SU-DHL-6 (cell line): ENCODE results near the gene PDGFA.

Experiments
- H2AFZ ChIP-seq: fragments of 200-600 bp; sonication (generic); 2 replicates; pipeline ENCODE4 v1.6.1; 2014; ENCODE audit warnings: low read depth, mild to moderate bottlenecking, moderate library complexity, mixed read lengths, antibody characterized with exemption, low read length; ENCODE audit not compliant: severe bottlenecking
- H3F3A ChIP-seq: fragments of 200-600 bp; shearing (Covaris generic); 2 replicates; pipeline ENCODE4 v1.6.0; 2016; ENCODE audit warnings: antibody characterized with exemption, mild to moderate bottlenecking; ENCODE audit not compliant: insufficient read depth
- H3K27ac ChIP-seq: fragments of 200-600 bp; sonication (generic); 2 replicates; pipeline ENCODE4 v1.5.1; 2016; ENCODE audit warnings: low read depth, mild to moderate bottlenecking, low read length, moderate library complexity, mixed read lengths
- H3K27me3 ChIP-seq: fragments of 200-600 bp; sonication (generic), shearing (Covaris generic); 2 replicates; pipeline ENCODE4 v1.6.0; 2014; ENCODE audit warnings: mild to moderate bottlenecking, low read length
- H3K36me3 ChIP-seq: fragments of 200-600 bp; sonication (generic); 2 replicates; pipeline ENCODE4 v1.6.1; 2014; ENCODE audit warnings: mild to moderate bottlenecking, low read length, mixed read lengths
- H3K4me2 ChIP-seq: fragments of 300-600, 200-600 bp; shearing (Covaris generic), sonication (generic); 2 replicates; pipeline ENCODE4 v1.6.0; 2014; ENCODE audit warnings: low read length, low read depth, mild to moderate bottlenecking; ENCODE audit not compliant: poor library complexity, severe bottlenecking
- H3K4me3 ChIP-seq: fragments of 200-600 bp; sonication (generic); 2 replicates; pipeline ENCODE4 v1.5.1; 2014; ENCODE audit warnings: antibody characterized with exemption, low read length, mild to moderate bottlenecking, mixed read lengths; ENCODE audit not compliant: insufficient read depth, poor library complexity, severe bottlenecking
- H3K79me2 ChIP-seq: fragments of 200-600 bp; sonication (generic); 2 replicates; pipeline ENCODE4 v1.6.1; 2014; ENCODE audit warnings: mild to moderate bottlenecking, low read length, moderate library complexity; ENCODE audit not compliant: insufficient read depth
- H3K9ac ChIP-seq: fragments of 200-600 bp; sonication (generic); 2 replicates; pipeline ENCODE4 v1.7.0; 2014; ENCODE audit warnings: mild to moderate bottlenecking, low read length
- H3K9me2 ChIP-seq: fragments of 200-600 bp; sonication (generic); replicated peaks from 2 replicates; pipeline ENCODE4 v1.6.1; 2014; ENCODE audit warnings: low read length; ENCODE audit not compliant: insufficient read depth
- H3K9me3 ChIP-seq: fragments of 200-600 bp; sonication (generic); 2 replicates; pipeline ENCODE4 v1.6.1; 2014; ENCODE audit warnings: low read length, mixed read lengths; ENCODE audit not compliant: insufficient read depth
- H4K20me1 ChIP-seq: fragments of 200-600 bp; sonication (generic); 2 replicates; pipeline ENCODE4 v1.6.1; 2014; ENCODE audit warnings: low read depth, mild to moderate bottlenecking, antibody characterized with exemption, low read length, moderate library complexity, mixed read lengths
- CTCF ChIP-seq: fragments of 200-600 bp; sonication (generic); IDR thresholded peaks from one replicate; pipeline ENCODE4 v1.5.1; 2017; ENCODE audit warnings: antibody characterized with exemption, mild to moderate bottlenecking, low read length, moderate library complexity; ENCODE audit not compliant: insufficient read depth, poor library complexity, severe bottlenecking
- EZH2phosphoT487 ChIP-seq: fragments of 200-600 bp; sonication (generic), shearing (Covaris generic); conservative IDR thresholded peaks from 2 replicates; pipeline ENCODE4 v1.6.1; 2018; ENCODE audit warnings: mild to moderate bottlenecking, antibody characterized with exemption, low read length, moderate library complexity, mixed read lengths

PDGFA gene

GRCh38 chr7:556837-557557 is 37.4 kb upstream of the PDGFA start:
- H3K27ac ChIP-seq, result no peak overlapping the region
- H3K4me3 ChIP-seq, result no peak overlapping the region
- no peak for TF ChIP-seq CTCF
- TF ChIP-seq EZH2phosphoT487, result no peak
- H2AFZ ChIP-seq, result no peak overlapping the region
- H3K9me2 ChIP-seq, result no peaks in the 10 kb centered on the region
- H3F3A ChIP-seq, result no peaks in the 10 kb centered on the region
- H3K9ac ChIP-seq, result no peak overlapping the region
- no peaks in the 10 kb centered on the region for H3K9me3 ChIP-seq
- no peaks in the 10 kb centered on the region for H3K79me2 ChIP-seq
- no peaks in the 10 kb centered on the region for H4K20me1 ChIP-seq
- no peak overlapping the region for H3K4me2 ChIP-seq
- H3K27me3 ChIP-seq, result no peaks in the 10 kb centered on the region
- H3K36me3 ChIP-seq, result no peaks in the 10 kb centered on the region

DNA sequence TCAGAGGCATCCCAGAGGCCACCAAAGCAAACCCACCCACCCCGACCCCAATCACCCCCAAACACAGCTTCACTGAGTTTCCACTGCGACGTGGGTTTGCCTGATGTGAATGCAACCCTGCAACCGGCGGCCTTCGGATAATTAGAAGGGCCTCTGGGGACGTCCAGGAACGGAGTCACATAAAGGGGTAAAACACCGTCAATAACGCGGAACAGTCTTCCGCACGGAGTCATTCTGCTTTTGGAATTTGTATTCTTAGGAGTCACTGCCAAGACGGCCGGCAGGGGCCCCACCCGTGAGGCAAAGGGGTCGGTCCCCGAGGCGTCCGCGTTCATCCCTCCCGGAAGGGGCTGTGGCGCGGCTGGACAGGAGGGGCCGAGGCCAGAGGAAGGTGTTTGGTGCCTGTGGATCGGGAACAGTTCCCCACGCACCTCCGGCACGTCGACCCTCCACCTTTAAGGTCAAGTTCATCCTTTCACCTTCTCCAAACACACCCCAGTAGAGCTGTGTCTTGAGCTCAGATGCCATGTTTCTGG is 36.7 kb upstream of the PDGFA start:
- Histone ChIP-seq H4K20me1 (no peaks in the 10 kb centered on the region), H3K9me3 (no peaks in the 10 kb centered on the region), H2AFZ (no peak overlapping the region), H3K4me3 (no peak overlapping the region), H3K4me2 (no peak overlapping the region), H3K9me2 (no peaks in the 10 kb centered on the region), H3K9ac (no peak overlapping the region), H3K36me3 (no peaks in the 10 kb centered on the region), H3K79me2 (no peaks in the 10 kb centered on the region), H3K27me3 (no peaks in the 10 kb centered on the region), H3K27ac (no peak overlapping the region), H3F3A (no peaks in the 10 kb centered on the region)
- no peak for TF ChIP-seq CTCF
- TF ChIP-seq EZH2phosphoT487, result no peak

GRCh38 chr7:555551-556160 is 36.0 kb upstream of the PDGFA start:
- H3K9me2 ChIP-seq, result no peaks in the 10 kb centered on the region
- H4K20me1 ChIP-seq, result no peaks in the 10 kb centered on the region
- no peaks in the 10 kb centered on the region for H3F3A ChIP-seq
- no peaks in the 10 kb centered on the region for H3K79me2 ChIP-seq
- no peaks in the 10 kb centered on the region for H3K36me3 ChIP-seq
- H3K4me2 ChIP-seq, result no peak overlapping the region
- H3K4me3 ChIP-seq, result no peak overlapping the region
- H3K9ac ChIP-seq, result no peak overlapping the region
- H2AFZ ChIP-seq, result no peak overlapping the region
- H3K27me3 ChIP-seq, result no peaks in the 10 kb centered on the region
- no peak for TF ChIP-seq CTCF
- no peaks in the 10 kb centered on the region for H3K9me3 ChIP-seq
- H3K27ac ChIP-seq, result no peak overlapping the region
